Suprapubic skin (tissue), 3 donors: ENCODE results near the gene DCAF7.

Source experiments
- CTCF ChIP-seq, 2 donors: fragments of 200-600 bp in 1 of 2; fragments of 450-650 bp in 1 of 2; sonication (generic) in 1 of 2; IDR thresholded peaks; one replicate each; pipeline ENCODE4 v1.5.1; 2016 to 2019; ENCODE audit warnings: antibody characterized with exemption in 2 of 2, mild to moderate bottlenecking in 1 of 2, moderate library complexity in 1 of 2
- EP300 ChIP-seq: sonication (generic); formaldehyde crosslinking; IDR thresholded peaks from one replicate; pipeline ENCODE4 v1.6.1; 2017; ENCODE audit warnings: antibody characterized with exemption
- POLR2A ChIP-seq, 2 donors: fragments of 450-650 bp; IDR thresholded peaks; one replicate each; pipeline ENCODE4 v1.6.1; 2017; ENCODE audit warnings: antibody characterized with exemption in 2 of 2, mild to moderate bottlenecking in 2 of 2, moderate library complexity in 2 of 2

- TF ChIP-seq CTCF (IDR thresholded peaks at IDR 0.05) (no peak), EP300 (no peak), POLR2A (IDR thresholded peaks at IDR 0.05) (no peak)
These were observed 9.7 kb upstream of the DCAF7 start for GRCh38 chr17:63540590-63540989.
